ENCODE data around the gene NAALADL2.
A peak's percentile ranks its signal among the peaks of the same experiment; 100 is the strongest.

NAALADL2 gene

GRCh38 chr3:175392653-175393052 is 533.5 kb downstream of the NAALADL2 start:
- TF ChIP-seq USF1 (IDR thresholded peaks at IDR 0.05) = no peak
- no peak for TF ChIP-seq TEAD4 (IDR thresholded peaks at IDR 0.05)
- no peak for TF ChIP-seq CEBPB (IDR thresholded peaks at IDR 0.05)
- no peak for TF ChIP-seq RAD21 (IDR thresholded peaks at IDR 0.05; ENCODE audit: low read depth)
- TF ChIP-seq CREB1 (IDR thresholded peaks at IDR 0.05; ENCODE audit: low read depth) = no peak
- TF ChIP-seq TCF12 (IDR thresholded peaks at IDR 0.05; ENCODE audit: low read depth) = no peak
- TF ChIP-seq YY1 (IDR thresholded peaks at IDR 0.05; ENCODE audit: low read depth) = no peak
- TF ChIP-seq REST (IDR thresholded peaks at IDR 0.05; ENCODE audit: low read depth) = no peak
- TF ChIP-seq EP300 (IDR thresholded peaks at IDR 0.05; ENCODE audit: borderline replicate concordance) = no peak
- TF ChIP-seq, protein P1, sequence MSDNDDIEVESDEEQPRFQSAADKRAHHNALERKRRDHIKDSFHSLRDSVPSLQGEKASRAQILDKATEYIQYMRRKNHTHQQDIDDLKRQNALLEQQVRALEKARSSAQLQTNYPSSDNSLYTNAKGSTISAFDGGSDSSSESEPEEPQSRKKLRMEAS (IDR thresholded peaks at IDR 0.05) = no peak
- TF ChIP-seq TAF1 (IDR thresholded peaks at IDR 0.05; ENCODE audit: low read depth) = no peak
- no peak for TF ChIP-seq ZBTB7A (IDR thresholded peaks at IDR 0.05; ENCODE audit: low read depth)
- TF ChIP-seq NFIC (IDR thresholded peaks at IDR 0.05) = no peak
- no peak for TF ChIP-seq FOXM1 (IDR thresholded peaks at IDR 0.05; ENCODE audit: borderline replicate concordance, low read depth)
- TF ChIP-seq EGR1 (IDR thresholded peaks at IDR 0.05) = no peak

DNA sequence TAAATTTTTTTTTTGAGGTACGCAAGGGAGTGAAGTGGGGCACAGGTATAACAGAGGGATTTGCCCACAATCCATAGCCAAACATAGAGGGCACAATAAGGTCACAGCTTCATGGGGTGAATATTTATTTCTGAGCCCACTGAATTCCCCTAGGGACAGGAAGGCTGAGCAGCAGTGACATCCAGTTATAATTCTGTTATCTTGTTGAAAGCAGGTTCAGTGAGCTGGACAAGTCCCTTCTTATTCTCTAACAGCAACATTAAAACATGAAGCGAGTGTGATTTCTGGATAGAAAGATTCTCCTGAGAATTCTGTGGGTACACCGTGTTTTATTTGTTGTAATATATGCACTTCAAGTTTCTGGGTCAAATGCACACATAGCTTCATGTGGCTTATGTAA is 538.2 kb downstream of the NAALADL2 start:
- TF ChIP-seq REST (IDR thresholded peaks at IDR 0.05; ENCODE audit: low read depth) = no peak
- TF ChIP-seq TAF1 (IDR thresholded peaks at IDR 0.05; ENCODE audit: low read depth) = no peak
- no peak for TF ChIP-seq CEBPB (IDR thresholded peaks at IDR 0.05)
- TF ChIP-seq EP300 (IDR thresholded peaks at IDR 0.05; ENCODE audit: borderline replicate concordance) = no peak
- no peak for TF ChIP-seq FOXM1 (IDR thresholded peaks at IDR 0.05; ENCODE audit: borderline replicate concordance, low read depth)
- TF ChIP-seq USF1 (IDR thresholded peaks at IDR 0.05) = no peak
- no peak for TF ChIP-seq NFIC (IDR thresholded peaks at IDR 0.05)
- no peak for TF ChIP-seq CREB1 (IDR thresholded peaks at IDR 0.05; ENCODE audit: low read depth)
- TF ChIP-seq TEAD4 (IDR thresholded peaks at IDR 0.05) = no peak
- no peak for TF ChIP-seq ZBTB7A (IDR thresholded peaks at IDR 0.05; ENCODE audit: low read depth)
- TF ChIP-seq EGR1 (IDR thresholded peaks at IDR 0.05) = no peak
- TF ChIP-seq YY1 (IDR thresholded peaks at IDR 0.05; ENCODE audit: low read depth) = no peak
- TF ChIP-seq, protein P1 (IDR thresholded peaks at IDR 0.05) = no peak

DNA sequence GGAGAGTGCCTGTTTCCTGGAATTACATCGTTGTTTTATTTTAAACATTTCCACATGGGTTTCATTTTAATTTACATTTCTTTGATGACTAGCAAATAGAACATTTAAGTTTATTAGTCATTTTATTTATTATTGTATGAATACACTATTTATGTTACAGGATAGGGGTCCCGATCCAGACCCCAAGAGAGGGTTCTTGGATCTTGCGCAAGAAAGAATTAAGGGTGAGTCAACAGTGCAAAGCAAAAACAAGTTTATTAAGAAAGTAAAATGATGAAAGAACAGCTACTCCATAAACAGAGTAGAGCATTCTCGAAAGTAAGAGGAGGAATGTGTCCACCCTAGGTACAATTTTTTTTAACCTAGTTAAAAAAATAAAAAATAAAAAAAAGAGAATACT is 539.5 kb downstream of the NAALADL2 start:
- peak; percentile 43; the same call in 1 of the 2 replicates for TF ChIP-seq CEBPB (IDR thresholded peaks at IDR 0.05)
- TF ChIP-seq EP300 (IDR thresholded peaks at IDR 0.05; ENCODE audit: borderline replicate concordance) = no peak
- no peak for TF ChIP-seq RAD21 (IDR thresholded peaks at IDR 0.05; ENCODE audit: low read depth)
- no peak for TF ChIP-seq NFIC (IDR thresholded peaks at IDR 0.05)
- TF ChIP-seq YY1 (IDR thresholded peaks at IDR 0.05; ENCODE audit: low read depth) = no peak

DNA sequence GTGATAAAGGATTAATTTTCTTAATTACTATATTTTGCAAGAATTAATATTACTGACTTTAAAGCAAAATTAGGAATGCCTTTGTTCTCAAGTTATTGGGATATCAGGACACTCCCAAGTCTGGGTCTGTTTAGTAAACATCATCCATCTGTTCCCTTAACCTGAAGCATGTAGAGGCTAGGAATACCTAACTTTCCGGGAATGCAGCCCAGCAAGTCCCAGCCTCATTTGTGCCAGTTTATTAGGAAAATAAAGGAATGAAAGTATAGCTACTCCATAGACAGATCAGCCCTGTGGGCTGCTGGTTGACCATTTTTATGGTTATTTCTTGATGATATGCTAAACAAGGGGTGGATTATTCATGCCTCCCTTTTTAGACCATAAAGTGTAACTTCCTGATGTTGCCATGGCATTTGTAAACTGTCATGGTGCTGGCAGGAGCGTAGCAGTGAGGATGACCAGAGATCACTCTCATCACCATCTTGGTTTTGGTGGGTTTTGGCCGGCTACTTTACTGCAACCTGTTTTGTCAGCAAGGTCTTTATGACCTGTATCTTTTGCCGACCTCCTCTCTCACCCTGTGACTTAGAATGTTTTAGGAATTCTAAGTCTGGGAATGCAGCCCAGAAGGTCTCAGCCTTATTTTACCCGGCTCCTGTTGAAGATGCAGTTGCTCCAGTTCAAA is 540.2 kb downstream of the NAALADL2 start:
- no peak for TF ChIP-seq EP300 (IDR thresholded peaks at IDR 0.05; ENCODE audit: borderline replicate concordance)
- TF ChIP-seq USF1 (IDR thresholded peaks at IDR 0.05) = no peak

DNA sequence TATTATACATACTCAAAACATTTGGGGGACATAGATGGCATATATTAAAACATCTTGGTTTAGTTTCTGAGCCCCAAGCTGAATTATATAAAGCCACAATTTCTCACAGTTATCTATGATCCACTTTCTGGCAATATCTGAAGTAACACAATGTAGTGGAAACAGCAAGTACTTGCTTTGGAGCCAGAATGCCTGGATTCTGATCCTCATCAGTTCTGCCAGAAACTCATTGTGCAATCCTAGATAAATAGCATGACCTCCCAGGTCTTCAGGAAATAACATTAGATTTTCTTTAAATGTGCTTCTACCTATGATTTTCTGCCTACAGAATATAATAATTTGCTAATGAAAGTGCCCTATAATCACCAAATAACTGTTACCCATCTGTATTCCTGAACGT is 544.9 kb downstream of the NAALADL2 start:
- no peak for TF ChIP-seq EGR1 (IDR thresholded peaks at IDR 0.05)
- TF ChIP-seq CEBPB (IDR thresholded peaks at IDR 0.05) = peak; percentile 34; the same call in 1 of the 2 replicates
- TF ChIP-seq ZBTB7A (IDR thresholded peaks at IDR 0.05; ENCODE audit: low read depth) = no peak

DNA sequence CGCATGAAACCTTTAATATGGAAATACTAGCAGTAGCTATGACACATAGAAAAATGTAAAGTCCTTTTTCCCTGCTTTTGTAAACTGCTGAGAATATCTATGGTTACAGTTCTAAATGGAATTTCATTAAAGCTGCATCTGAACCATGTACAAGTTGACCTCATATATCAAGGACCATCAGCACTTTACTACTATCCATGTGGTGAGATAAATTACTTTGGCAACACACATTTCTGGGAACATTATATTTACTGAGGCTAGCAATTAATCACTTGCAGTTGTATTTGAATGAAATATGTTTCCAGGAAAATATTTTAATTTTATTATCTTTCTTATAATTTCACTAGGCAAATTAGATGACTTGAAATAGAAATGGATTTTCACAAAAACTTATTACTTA is 545.5 kb downstream of the NAALADL2 start:
- TF ChIP-seq REST (IDR thresholded peaks at IDR 0.05; ENCODE audit: low read depth) (no peak), FOXM1 (IDR thresholded peaks at IDR 0.05; ENCODE audit: borderline replicate concordance, low read depth) (no peak), EGR1 (IDR thresholded peaks at IDR 0.05) (no peak), CREB1 (IDR thresholded peaks at IDR 0.05; ENCODE audit: low read depth) (no peak), YY1 (IDR thresholded peaks at IDR 0.05; ENCODE audit: low read depth) (no peak), TCF12 (IDR thresholded peaks at IDR 0.05; ENCODE audit: low read depth) (no peak), ZBTB7A (IDR thresholded peaks at IDR 0.05; ENCODE audit: low read depth) (no peak), TAF1 (IDR thresholded peaks at IDR 0.05; ENCODE audit: low read depth) (no peak), EP300 (IDR thresholded peaks at IDR 0.05; ENCODE audit: borderline replicate concordance) (no peak), RAD21 (IDR thresholded peaks at IDR 0.05; ENCODE audit: low read depth) (no peak), NFIC (IDR thresholded peaks at IDR 0.05) (no peak), USF1 (IDR thresholded peaks at IDR 0.05) (no peak), CEBPB (IDR thresholded peaks at IDR 0.05) (no peak), TEAD4 (IDR thresholded peaks at IDR 0.05) (no peak)
- TF ChIP-seq, protein P1 (IDR thresholded peaks at IDR 0.05) = no peak
